Measurements from ENCODE around the gene ROBO1.

The ROBO1 gene

DNA sequence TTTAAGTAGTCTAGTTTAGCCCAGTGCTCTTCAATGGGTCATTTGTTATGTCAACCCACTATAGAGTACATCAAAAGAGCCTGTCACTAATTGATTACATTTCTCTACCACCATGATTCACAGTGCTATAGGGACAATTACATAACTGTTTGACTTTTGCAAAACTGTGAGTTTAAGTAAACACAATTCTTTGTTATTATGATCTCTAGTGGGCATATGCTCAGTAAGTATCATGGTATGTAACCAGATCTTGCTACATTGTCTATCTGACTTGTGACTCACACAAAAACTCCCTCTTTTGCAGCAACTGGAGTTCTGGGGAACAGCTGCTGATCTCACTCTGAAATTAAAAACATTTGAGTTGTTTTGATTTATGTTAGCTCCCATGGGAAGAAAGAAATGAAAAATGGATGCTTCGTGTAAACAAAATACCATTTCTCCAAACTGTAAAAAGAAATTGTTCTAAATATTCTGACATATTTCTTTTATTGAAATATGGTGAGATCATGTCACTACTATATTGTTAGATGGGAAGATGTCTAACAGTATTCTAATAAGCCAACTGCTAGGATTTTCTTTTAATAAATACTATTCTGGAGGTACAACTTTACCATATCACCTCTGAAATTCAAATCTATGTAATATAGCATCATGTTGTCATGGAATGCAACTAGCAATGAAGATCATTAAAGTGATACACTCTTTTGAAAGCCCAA, 470.4 kb downstream of the ROBO1 start:
- DNase-seq = peak; percentile 54

GRCh38 chr3:79286882-79287281, 480.9 kb downstream of the ROBO1 start:
- no peak for DNase-seq

GRCh38 chr3:79285871-79286270, 481.9 kb downstream of the ROBO1 start:
- no peak for DNase-seq

DNA sequence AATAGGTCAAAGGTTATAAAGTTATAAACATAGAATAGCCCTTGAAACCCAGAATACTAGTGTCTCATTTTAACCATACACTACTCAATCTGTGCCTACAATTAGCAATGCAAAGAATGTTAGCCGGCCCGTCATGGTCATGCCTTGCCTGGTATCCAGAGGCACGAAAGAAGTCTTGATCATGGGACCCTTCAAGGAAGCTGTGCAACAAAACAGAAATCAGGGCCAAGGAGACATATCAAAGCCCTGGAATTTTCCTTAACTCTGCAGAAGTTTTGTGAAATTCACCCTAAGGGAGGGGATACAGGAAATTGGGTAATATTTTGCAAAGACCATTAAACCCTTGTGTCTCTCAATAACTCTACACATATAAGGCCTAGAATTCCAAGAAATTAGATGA, 482.4 kb downstream of the ROBO1 start:
- DNase-seq = no peak

DNA sequence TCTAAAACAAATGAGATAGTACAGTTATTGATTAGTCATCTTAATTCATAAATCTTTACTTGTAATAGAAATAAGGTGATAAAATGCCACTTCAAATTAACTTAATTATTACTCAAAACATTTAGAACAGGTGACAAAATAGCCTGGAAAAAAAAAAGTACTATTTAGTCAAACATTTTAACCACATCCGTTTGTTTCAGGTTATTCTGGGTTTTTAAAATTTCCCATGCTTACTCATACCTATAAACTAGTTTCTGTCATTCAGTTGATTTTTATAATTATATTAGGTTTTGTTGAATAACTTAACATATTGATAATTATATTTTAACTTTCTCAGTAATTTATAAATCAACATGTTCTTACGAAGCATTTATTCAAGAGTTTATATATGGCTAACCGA, 483.0 kb downstream of the ROBO1 start:
- no peak for DNase-seq

DNA sequence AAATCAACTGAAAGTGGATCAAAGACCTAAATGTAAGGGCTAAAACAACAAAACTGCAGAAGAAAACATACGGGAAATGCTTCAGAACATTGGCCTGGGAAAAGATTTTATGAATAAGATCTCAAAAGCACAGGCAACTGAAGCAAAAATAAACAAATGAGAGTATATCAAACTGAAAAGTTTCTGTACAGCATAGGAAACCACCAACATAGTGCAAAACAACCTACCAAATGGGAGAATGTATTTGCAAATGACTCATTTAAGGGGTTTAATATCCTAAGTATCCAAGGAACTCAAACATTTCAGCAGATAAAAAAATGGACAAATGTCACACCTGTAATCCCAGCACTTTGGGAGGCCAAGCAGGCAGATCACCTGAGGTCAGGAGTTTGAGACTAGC, 489.1 kb downstream of the ROBO1 start:
- DNase-seq = no peak

- DNase-seq = no peak
These were observed 499.4 kb downstream of the ROBO1 start for GRCh38 chr3:79268422-79268821.

DNA sequence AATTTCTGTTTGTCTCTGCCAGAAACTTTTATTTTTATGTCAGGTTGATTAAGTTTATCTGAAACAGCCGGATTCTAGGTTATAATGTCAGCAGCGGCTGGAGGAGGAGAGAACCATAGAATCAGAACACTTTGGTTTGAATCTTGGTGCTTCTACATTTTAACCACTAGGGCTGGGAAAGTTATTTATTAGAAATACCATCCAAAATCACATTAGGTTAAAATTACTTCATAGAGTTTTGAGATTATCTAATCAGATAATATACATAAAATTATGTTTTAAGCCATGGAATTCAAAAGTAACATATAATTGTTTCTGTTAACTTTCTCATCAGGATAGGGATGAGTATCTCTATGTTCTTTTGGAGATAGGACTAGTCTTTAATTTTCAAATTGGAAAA, 502.9 kb downstream of the ROBO1 start:
- DNase-seq = no peak

- DNase-seq = no peak
These were observed 504.4 kb downstream of the ROBO1 start for GRCh38 chr3:79263423-79263822.

DNA sequence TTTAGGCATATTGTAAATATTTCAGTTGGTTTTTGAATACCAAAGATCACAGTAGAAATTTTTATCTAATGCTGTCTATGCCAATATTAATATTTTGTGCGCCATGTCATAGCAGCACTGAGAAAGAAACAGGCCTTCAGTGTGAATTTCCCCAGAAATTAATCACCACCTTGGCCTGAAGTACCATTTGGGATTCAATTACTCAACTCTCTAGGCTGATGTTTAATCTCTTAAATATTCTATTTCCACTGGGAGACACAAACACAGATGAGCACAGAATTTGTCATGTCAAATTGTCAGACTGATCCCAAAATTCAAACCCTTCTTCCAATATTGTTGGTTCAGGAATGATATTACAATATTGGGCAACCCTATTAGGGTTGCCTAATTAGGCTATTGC, 509.3 kb downstream of the ROBO1 start:
- no peak for DNase-seq

DNA sequence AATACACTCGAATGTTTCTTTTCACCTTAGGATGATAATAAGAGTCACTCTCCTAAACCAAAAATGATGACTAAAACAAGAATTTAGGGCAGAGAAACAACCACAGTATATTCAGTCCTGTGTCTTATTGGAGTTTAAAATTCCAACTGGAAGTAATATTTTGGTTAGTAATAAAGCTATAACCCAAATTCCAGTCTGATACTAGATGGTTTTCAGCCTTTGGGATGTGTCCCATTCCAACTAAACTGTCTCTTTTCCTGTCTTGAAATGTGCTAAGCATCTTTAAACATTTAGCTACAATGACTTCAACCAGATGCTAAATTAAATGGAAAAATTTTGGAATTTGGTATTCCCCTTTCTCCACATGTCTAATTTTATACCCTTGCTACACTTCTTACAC, 510.0 kb downstream of the ROBO1 start:
- no peak for DNase-seq

- DNase-seq = no peak
These were observed 512.1 kb downstream of the ROBO1 start for GRCh38 chr3:79255702-79256101.

DNA sequence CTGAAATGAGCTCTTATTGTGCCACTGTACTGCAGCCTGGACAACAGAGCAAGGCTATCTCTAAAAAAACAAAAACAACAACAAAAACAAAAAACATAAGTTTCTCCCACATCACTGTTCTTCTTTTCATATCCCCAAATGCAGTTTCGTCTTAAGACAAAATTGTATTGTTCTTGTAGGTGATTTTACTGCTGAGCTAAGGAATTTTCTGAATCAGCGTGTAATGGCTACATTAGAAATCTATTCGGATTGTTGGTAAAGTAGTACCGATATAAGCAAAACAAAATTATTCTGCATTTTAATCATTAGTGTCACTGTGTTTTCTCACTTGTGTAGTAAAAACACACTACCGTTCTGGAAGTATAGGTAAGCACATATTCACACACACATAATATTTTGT, 512.5 kb downstream of the ROBO1 start:
- no peak for DNase-seq

DNA sequence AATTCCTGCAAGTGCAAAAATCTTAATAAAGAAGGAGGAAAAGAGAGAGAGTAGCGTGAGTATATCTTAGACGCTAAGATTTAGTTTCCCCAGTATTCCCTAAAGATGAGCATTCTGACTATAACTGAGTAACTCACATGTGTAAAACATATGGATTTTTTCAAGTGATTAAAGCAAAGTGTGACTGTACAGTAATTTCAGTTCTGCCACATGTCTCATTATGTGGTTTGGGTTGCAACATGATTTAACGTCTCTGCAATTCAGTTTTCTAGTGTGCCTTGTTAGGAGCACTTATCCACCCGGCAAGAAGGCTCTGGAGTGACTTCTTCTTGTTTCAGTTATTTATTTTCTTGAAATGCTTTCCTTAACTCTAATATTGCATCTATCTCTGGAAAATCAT, 514.1 kb downstream of the ROBO1 start:
- no peak for DNase-seq

GRCh38 chr3:79253271-79253670, 514.5 kb downstream of the ROBO1 start:
- no peak for DNase-seq

DNA sequence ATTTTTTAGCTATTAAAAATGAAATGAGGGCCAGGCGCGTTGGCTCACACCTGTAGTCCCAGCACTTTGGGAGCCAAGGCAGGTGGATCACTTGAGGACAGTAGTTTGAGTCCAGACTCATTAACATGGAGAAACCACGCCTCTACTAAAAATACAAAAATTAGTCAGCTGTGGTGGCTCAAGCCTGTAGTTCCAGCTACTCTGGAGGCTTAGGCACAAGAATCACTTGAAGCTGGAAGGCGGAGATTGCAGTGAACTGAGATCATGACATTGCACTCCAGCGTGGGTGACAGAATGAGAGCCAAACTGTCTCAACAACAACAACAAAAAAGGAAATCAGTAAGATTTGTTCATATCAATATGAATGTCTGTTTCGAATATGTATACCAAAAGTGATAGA, 517.1 kb downstream of the ROBO1 start:
- DNase-seq = no peak

DNA sequence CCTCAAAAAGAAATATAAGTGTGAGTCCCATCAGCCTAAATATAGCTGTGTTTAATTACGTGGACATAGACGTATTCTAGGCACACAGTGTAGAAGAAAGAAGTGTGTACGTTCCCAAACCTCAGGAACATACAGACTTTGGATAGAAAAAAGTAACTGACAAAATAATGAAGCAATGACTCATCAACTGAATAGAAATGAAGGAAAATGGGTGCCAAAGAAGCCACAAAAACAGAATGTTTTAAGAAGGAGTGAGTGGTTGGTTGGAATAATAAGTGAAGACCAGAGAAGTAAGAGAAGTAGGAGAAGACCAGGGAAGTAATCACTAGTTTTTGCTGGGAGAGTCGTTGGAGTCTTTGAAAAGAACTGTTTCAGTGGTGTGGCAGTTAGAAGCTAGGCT, 518.1 kb downstream of the ROBO1 start:
- no peak for DNase-seq

DNA sequence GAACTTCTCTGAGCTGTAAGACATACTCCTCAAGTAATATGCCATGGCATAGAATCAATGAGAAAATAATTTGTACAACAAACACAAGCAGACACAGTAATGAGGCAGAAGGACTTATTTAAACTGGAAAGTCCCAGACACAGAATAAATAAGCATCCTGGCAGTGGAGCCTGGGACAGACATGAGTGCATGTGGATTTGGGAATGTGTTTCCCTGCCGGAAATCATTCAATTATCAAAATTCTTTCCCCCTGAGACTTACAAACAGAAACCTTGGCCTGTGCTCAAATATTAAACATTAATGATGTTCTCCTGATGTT, 520.1 kb downstream of the ROBO1 start:
- no peak for DNase-seq

DNA sequence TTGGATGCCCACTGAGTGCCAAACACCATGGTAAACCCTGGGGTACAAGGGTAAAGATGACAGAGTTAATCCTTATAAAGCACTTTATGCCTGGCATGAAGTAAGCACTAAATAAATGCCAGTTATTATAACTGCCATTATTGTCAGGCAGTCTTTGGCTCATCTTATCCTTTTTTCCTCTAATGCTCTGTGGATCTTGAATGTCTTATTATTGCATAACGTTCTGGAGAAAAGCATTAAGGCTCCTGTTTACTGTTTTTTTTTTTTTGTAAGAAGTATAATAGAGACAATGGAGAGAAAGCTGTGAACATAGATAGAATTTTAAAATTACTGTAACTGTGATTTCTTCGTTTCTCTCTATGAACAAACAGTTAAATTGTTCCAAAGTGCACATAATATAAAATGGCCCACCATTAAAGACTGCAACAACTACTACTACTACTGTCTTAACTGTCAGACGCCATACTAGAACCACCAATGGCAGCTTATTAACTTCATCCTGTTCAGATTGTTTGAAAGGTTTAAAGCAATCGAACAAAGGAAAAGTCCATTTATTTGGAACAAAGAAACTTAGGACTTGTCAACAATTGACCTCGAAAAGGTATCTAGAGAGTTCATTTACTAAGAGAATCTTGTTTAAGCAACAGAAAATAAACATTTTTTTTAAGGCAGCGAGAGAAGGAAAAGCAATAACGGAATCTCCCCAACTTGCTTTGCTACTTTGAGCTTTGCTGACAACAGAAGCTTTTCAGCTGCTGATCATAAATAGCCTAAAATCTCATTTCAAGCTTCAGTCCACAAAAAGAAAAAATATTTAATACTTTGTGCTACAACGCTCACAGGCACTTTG, 520.7 kb downstream of the ROBO1 start:
- no peak for DNase-seq

DNA sequence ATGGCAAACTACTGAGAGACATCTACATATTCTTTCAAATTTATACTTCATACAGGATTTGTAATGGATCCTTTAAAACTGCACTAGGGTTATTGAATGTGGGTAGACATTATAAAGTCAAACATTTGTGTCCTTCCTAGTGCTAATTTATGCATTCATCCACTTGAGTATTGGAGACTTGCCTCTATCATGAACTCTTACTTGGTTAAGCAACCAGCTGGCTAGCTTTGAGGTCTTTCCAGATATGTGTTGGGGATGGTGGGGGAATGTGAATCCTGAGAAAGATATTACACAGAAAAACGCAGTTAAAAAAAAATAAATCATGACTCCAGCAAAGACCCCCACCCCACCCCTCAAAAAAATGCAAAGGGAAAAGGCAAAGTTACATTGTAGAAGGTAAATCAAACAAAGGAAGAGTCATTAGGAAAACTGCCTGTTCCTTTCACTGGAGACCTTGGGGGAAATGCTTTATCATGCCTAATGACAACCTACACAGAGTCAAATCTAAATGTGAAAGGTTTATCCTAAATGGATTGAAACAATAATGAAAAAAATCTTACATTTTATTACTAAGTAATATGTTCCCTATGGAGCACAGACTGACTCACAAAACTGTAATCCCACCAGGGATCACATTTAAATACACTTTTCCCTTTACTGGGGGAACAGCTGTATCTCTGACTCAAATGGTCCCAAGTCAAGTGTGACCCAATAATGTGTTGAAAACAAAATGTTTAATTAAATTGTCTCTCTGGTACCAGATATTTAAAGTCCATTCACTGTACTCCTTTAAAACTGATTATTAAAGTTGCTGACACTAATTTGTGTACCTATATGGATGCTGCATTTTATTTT, 522.3 kb downstream of the ROBO1 start:
- DNase-seq = no peak

DNA sequence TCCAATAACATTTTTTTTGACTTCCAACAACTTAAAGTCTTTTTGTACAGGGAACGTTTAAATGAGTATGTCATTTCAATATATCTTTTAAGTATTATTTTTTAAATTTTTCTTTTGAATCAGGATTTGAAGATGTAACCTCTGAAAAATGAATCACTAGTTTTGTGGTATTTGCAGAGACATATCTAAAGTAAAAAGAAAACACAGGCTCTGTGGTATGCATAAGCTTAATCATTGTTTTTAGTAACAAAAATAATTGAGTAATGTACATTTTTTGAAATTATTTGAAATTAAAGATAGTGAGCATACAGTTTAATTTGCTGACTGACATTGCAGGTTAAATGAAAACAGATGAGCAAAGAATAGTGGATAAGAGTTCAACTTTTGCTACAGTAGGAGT, 531.3 kb downstream of the ROBO1 start:
- DNase-seq = no peak

GRCh38 chr3:79233431-79234060, 534.3 kb downstream of the ROBO1 start:
- no peak for DNase-seq

GRCh38 chr3:79230266-79230665, 537.5 kb downstream of the ROBO1 start:
- no peak for DNase-seq
